OCI-LY1 (cell line): ENCODE data around the gene LDLRAD2.

ENCODE experiments used
- H2AFZ ChIP-seq: fragments of 200-600 bp; sonication (generic), shearing (Covaris generic); 2 replicates; pipeline ENCODE4 v1.6.0; 2014; ENCODE audit warnings: antibody characterized with exemption, mild to moderate bottlenecking, low read length
- H3F3A ChIP-seq: fragments of 200-600 bp; sonication (generic), shearing (Covaris generic); 2 replicates; pipeline ENCODE4 v1.6.0; 2014; ENCODE audit warnings: mild to moderate bottlenecking, antibody characterized with exemption, low read length, moderate library complexity; ENCODE audit not compliant: insufficient read depth
- H3K27ac ChIP-seq: fragments of 200-600 bp; sonication (generic); 2 replicates; pipeline ENCODE4 v1.5.1; 2014; ENCODE audit warnings: low read length, mixed run types, mild to moderate bottlenecking, low read depth; ENCODE audit not compliant: poor library complexity, severe bottlenecking
- H3K27me3 ChIP-seq: fragments of 200-600 bp; sonication (generic); 2 replicates; pipeline ENCODE4 v1.6.0; 2014; ENCODE audit warnings: antibody characterized with exemption, mild to moderate bottlenecking, low read length, moderate library complexity; ENCODE audit not compliant: insufficient read depth
- H3K36me3 ChIP-seq: fragments of 200-600 bp; sonication (generic); 2 replicates; pipeline ENCODE4 v1.6.1; 2014; ENCODE audit warnings: mild to moderate bottlenecking, antibody characterized with exemption, low read length, moderate library complexity, mixed read lengths; ENCODE audit not compliant: insufficient read depth
- H3K4me1 ChIP-seq: fragments of 200-600 bp; sonication (generic); 2 replicates; pipeline ENCODE4 v1.5.1; 2014; ENCODE audit warnings: mild to moderate bottlenecking, low read length, moderate library complexity; ENCODE audit not compliant: insufficient read depth, severe bottlenecking
- H3K4me2 ChIP-seq: fragments of 200-600 bp; sonication (generic), shearing (Covaris generic); 2 replicates; pipeline ENCODE4 v1.6.1; 2014; ENCODE audit warnings: low read length
- H3K4me3 ChIP-seq: fragments of 200-600 bp; sonication (generic); 2 replicates; pipeline ENCODE4 v1.5.1; 2014; ENCODE audit warnings: low read length, low read depth, mild to moderate bottlenecking, mixed read lengths; ENCODE audit not compliant: poor library complexity, severe bottlenecking
- H3K79me2 ChIP-seq: fragments of 200-600 bp; shearing (Covaris generic); 2 replicates; pipeline ENCODE4 v1.6.1; 2016; ENCODE audit warnings: mixed run types, low read length, mixed read lengths; ENCODE audit not compliant: insufficient read depth
- H3K9ac ChIP-seq: fragments of 200-600 bp; sonication (generic), shearing (Covaris generic); 2 replicates; pipeline ENCODE4 v1.6.1; 2014; ENCODE audit warnings: mild to moderate bottlenecking, low read length, mixed read lengths
- H3K9me2 ChIP-seq: fragments of 200-600 bp; sonication (generic), shearing (Covaris generic); 2 replicates; pipeline ENCODE4 v1.6.1; 2014; ENCODE audit warnings: low read depth, mild to moderate bottlenecking, low read length, mixed read lengths
- H3K9me3 ChIP-seq: fragments of 200-600 bp; shearing (Covaris generic); 2 replicates; pipeline ENCODE4 v1.6.1; 2014; ENCODE audit warnings: low read length, mixed read lengths
- H4K20me1 ChIP-seq: fragments of 200-600 bp; sonication (generic), shearing (Covaris generic); 2 replicates; pipeline ENCODE4 v1.6.0; 2016; ENCODE audit warnings: mild to moderate bottlenecking, low read length; ENCODE audit not compliant: insufficient read depth
- CTCF ChIP-seq: fragments of 200-600 bp; sonication (generic), shearing (Covaris generic); IDR thresholded peaks from 2 replicates; pipeline ENCODE4 v1.5.1; 2017; ENCODE audit warnings: mild to moderate bottlenecking, antibody characterized with exemption, low read length, moderate library complexity, mixed read lengths
- EZH2 ChIP-seq: fragments of 200-600 bp; sonication (generic), shearing (Covaris generic); IDR thresholded peaks from 2 replicates; pipeline ENCODE4 v1.8.0; 2017; ENCODE audit warnings: borderline replicate concordance, mixed run types, mild to moderate bottlenecking, antibody characterized with exemption, low read length, moderate library complexity, mixed read lengths

LDLRAD2 gene

DNA sequence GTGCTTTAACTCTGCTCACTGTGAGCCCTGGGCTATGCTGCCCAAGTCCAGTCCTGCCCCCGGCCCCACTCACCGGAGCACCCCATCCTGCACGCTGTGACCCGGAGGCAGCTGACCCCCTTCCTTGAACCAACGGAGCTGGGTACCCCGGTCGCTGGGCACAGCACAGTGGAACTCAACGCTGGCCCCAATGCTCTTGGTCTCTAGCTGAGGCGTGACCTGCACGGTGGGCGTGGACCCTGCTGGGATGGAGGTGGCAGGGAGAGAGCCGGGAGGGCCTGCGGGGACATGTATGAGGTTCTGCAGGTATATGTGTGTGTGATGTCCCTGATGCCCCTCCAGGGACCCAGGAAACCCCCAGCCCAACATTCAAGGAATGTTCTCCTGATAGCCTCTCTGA is 24.7 kb downstream of the LDLRAD2 start:
- Histone ChIP-seq H3K36me3 (peaks cover 6% of the 10 kb centered on the region; the same call in 1 of the 2 replicates), H3K4me1 (no peaks in the 10 kb centered on the region)

DNA sequence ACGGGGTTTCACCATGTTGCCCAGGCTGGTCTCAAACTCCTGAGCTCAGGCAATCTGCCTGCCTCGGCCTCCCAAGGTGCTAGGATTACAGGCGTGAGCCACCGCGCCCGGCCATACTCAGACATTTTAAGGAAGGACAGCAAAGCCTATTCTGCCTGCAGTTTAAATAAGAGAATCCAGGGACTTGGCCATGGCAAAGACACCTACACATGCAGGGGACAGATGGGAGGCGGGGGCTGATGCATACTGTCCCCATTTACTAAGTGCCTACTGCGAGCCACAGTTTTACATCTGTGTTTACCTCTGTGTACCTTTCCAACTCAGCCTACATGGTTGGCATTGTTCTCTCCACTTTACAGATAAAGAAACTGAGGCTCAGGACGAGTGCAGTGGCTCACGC is 25.4 kb downstream of the LDLRAD2 start:
- Histone ChIP-seq H3K27me3 (no peaks in the 10 kb centered on the region; the same call in 1 of the 2 replicates), H3K27ac (no peak overlapping the region), H3F3A (no peaks in the 10 kb centered on the region), H3K9me2 (no peaks in the 10 kb centered on the region), H3K4me3 (no peak overlapping the region), H3K4me2 (no peak overlapping the region), H3K4me1 (no peaks in the 10 kb centered on the region), H3K9ac (no peak overlapping the region), H2AFZ (no peak overlapping the region), H3K79me2 (no peaks in the 10 kb centered on the region), H3K9me3 (0 out of 2 replicates have a peak, but pooled peaks cover 8% of the 10 kb centered on the region), H3K36me3 (peaks cover 6% of the 10 kb centered on the region; the same call in 1 of the 2 replicates), H4K20me1 (no peaks in the 10 kb centered on the region)
- TF ChIP-seq EZH2: no peak
- TF ChIP-seq CTCF: no peak

More for the DNA sequence above, 24.7 kb downstream of the LDLRAD2 start:
- Histone ChIP-seq H3K4me2 (no peak overlapping the region), H3K9me3 (0 out of 2 replicates have a peak, but pooled peaks cover 8% of the 10 kb centered on the region), H3K79me2 (no peaks in the 10 kb centered on the region), H2AFZ (no peak overlapping the region), H3K27ac (no peak overlapping the region), H3K9me2 (no peaks in the 10 kb centered on the region), H3K4me3 (no peak overlapping the region), H3K9ac (no peak overlapping the region), H3F3A (no peaks in the 10 kb centered on the region), H3K27me3 (no peaks in the 10 kb centered on the region; the same call in 1 of the 2 replicates), H4K20me1 (no peaks in the 10 kb centered on the region)
- TF ChIP-seq EZH2 (no peak), CTCF (no peak)

DNA sequence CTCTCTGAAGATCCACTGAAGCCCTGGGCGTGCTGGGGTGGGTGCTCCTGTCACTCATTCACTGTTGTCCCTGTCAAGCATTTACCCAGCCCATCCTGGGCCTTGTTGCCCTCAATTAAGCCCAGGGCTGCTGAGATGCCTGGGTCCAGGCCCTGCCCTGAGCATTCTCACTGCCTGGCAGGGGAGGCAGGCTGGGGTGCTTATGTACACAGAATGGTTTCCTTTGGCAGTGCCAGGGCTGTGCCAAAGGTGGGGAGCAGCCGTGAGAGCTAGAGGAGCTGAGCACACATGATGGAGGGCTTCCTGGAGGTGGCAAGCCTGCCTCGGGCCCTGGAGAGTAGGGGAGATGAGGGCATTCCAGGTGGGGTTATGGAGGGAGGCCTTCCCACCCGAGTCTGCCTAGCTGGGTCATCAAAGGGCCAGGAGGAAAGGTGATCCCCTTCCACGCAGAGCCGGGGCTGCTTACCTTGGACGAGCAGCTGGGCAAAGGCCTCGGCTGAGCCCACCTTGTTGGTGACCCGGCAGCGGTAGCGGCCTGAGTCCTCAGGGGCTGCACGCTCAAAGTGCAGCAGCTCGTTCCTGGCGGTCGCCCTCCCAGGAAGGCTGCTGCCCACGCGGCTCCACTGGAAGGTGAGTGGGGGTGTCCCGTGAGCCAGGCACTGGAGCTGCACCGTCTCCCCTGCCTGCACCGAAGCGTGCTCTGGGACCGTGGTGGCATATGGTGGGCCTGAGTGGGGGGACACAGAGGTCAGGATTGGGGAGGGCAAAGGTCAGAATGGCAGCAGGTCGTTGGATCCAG is 26.5 kb downstream of the LDLRAD2 start:
- Histone ChIP-seq H3K9me2 (no peaks in the 10 kb centered on the region), H3K36me3 (peaks cover 3% of the 10 kb centered on the region; the same call in 1 of the 2 replicates), H3K9me3 (0 out of 2 replicates have a peak, but pooled peaks cover 8% of the 10 kb centered on the region), H3K27me3 (no peaks in the 10 kb centered on the region; the same call in none of the 2 replicates), H4K20me1 (no peaks in the 10 kb centered on the region), H3K4me1 (no peaks in the 10 kb centered on the region), H3K4me2 (no peak overlapping the region), H2AFZ (no peak overlapping the region), H3K27ac (no peak overlapping the region), H3K9ac (no peak overlapping the region), H3K4me3 (no peak overlapping the region), H3K79me2 (no peaks in the 10 kb centered on the region), H3F3A (no peaks in the 10 kb centered on the region)
- TF ChIP-seq CTCF (no peak), EZH2 (no peak)
